ENCODE results near the gene NAA40. TPM values are rescaled to one million over a fixed set of nuclear protein-coding genes. Genes with fewer than 3 reads are reported as not detected.

Gene NAA40
- total and polyA plus RNA-seq, 2 of the 13 experiments (the other 11 are each of a cell fraction or from before 2014, with no cell fraction given): 11.1 to 17.9 TPM

GRCh38 chr11:63916837-63917691 lies 21.7 kb upstream of the NAA40 start, which contains the start of gene RCOR2 (continued):
- TF ChIP-seq SRSF9 (IDR thresholded peaks at IDR 0.05; ENCODE audit: borderline replicate concordance, insufficient read depth, low read depth, low read length, poor library complexity, severe bottlenecking) (no peak), HNRNPL (IDR thresholded peaks at IDR 0.05; ENCODE audit: low read depth, low read length) (no peak), PREB (CRISPR knock-in tag; IDR thresholded peaks at IDR 0.05) (no peak), ZNF225 (CRISPR knock-in tag; IDR thresholded peaks at IDR 0.05) (no peak), ZNF562 (CRISPR knock-in tag; IDR thresholded peaks at IDR 0.05; ENCODE audit: borderline replicate concordance) (no peak), HOXA5 (CRISPR knock-in tag; IDR thresholded peaks at IDR 0.05) (no peak), POLR2G (IDR thresholded peaks at IDR 0.05; ENCODE audit: low read depth, low read length) (peak; percentile 60; the same call in 1 of the 2 replicates), BHLHE40 (IDR thresholded peaks at IDR 0.05; ENCODE audit: low read length) (no peak), FOXJ3 (CRISPR knock-in tag; IDR thresholded peaks at IDR 0.05; ENCODE audit: borderline replicate concordance) (no peak), NFE2L1 (CRISPR knock-in tag; IDR thresholded peaks at IDR 0.05; ENCODE audit: borderline replicate concordance) (no peak), HMG20B (CRISPR knock-in tag; conservative IDR thresholded peaks at IDR 0.05) (no peak), ZBTB38 (CRISPR knock-in tag; IDR thresholded peaks at IDR 0.05) (no peak), TBX3 (IDR thresholded peaks at IDR 0.05; ENCODE audit: borderline replicate concordance) (no peak), TGIF2 (CRISPR knock-in tag; IDR thresholded peaks at IDR 0.05) (peak; percentile 56; the same call in 1 of the 2 replicates), ZNF446 (CRISPR knock-in tag; IDR thresholded peaks at IDR 0.05) (no peak), CC2D1A (CRISPR knock-in tag; IDR thresholded peaks at IDR 0.05) (no peak), ZNF564 (CRISPR knock-in tag; IDR thresholded peaks at IDR 0.05) (no peak), FOSL2 (CRISPR knock-in tag; IDR thresholded peaks at IDR 0.05) (no peak)
- TF ChIP-seq, protein P1, sequence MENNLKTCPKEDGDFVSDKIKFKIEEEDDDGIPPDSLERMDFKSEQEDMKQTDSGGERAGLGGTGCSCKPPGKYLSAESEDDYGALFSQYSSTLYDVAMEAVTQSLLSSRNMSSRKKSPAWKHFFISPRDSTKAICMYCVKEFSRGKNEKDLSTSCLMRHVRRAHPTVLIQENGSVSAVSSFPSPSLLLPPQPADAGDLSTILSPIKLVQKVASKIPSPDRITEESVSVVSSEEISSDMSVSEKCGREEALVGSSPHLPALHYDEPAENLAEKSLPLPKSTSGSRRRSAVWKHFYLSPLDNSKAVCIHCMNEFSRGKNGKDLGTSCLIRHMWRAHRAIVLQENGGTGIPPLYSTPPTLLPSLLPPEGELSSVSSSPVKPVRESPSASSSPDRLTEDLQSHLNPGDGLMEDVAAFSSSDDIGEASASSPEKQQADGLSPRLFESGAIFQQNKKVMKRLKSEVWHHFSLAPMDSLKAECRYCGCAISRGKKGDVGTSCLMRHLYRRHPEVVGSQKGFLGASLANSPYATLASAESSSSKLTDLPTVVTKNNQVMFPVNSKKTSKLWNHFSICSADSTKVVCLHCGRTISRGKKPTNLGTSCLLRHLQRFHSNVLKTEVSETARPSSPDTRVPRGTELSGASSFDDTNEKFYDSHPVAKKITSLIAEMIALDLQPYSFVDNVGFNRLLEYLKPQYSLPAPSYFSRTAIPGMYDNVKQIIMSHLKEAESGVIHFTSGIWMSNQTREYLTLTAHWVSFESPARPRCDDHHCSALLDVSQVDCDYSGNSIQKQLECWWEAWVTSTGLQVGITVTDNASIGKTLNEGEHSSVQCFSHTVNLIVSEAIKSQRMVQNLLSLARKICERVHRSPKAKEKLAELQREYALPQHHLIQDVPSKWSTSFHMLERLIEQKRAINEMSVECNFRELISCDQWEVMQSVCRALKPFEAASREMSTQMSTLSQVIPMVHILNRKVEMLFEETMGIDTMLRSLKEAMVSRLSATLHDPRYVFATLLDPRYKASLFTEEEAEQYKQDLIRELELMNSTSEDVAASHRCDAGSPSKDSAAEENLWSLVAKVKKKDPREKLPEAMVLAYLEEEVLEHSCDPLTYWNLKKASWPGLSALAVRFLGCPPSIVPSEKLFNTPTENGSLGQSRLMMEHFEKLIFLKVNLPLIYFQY (CRISPR knock-in tag; IDR thresholded peaks at IDR 0.05; ENCODE audit: borderline replicate concordance): no peak
- TF ChIP-seq, protein P2, sequence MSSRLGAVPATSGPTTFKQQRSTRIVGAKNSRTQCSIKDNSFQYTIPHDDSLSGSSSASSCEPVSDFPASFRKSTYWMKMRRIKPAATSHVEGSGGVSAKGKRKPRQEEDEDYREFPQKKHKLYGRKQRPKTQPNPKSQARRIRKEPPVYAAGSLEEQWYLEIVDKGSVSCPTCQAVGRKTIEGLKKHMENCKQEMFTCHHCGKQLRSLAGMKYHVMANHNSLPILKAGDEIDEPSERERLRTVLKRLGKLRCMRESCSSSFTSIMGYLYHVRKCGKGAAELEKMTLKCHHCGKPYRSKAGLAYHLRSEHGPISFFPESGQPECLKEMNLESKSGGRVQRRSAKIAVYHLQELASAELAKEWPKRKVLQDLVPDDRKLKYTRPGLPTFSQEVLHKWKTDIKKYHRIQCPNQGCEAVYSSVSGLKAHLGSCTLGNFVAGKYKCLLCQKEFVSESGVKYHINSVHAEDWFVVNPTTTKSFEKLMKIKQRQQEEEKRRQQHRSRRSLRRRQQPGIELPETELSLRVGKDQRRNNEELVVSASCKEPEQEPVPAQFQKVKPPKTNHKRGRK (CRISPR knock-in tag; IDR thresholded peaks at IDR 0.05): no peak
- TF ChIP-seq, protein P3, sequence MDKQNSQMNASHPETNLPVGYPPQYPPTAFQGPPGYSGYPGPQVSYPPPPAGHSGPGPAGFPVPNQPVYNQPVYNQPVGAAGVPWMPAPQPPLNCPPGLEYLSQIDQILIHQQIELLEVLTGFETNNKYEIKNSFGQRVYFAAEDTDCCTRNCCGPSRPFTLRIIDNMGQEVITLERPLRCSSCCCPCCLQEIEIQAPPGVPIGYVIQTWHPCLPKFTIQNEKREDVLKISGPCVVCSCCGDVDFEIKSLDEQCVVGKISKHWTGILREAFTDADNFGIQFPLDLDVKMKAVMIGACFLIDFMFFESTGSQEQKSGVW (CRISPR knock-in tag; IDR thresholded peaks at IDR 0.05; ENCODE audit: borderline replicate concordance): no peak
